ENCODE results near the gene NPC1L1. TPM values are rescaled to one million over a fixed set of nuclear protein-coding genes. Genes with fewer than 3 reads are reported as not detected.
A peak's percentile ranks its signal among the peaks of the same experiment; 100 is the strongest.

NPC1L1 gene
- total RNA-seq, 2 experiments from 2014 or later: 0.13 TPM; not detected in 1

- CTCF ChIA-PET (ENCODE audit: unreplicated experiment): no interaction called here
- POLR2A ChIA-PET: interaction anchor here (0.6 to 1.0 kb wide), 2 partner anchors 12 to 21 kb away, joined by 3 read pairs; no protein-coding TSS in a partner anchor
- BruUV-seq (replicated peaks): no TSS peak
Observed at GRCh38 chr7:44496385-44496784, 44.7 kb downstream of the NPC1L1 start.

GRCh38 chr7:44494960-44495359 lies 46.2 kb downstream of the NPC1L1 start:
- Histone ChIP-seq H4K20me1 (ENCODE audit: insufficient read depth, low read length) (no peaks in the 10 kb centered on the region), H3K27ac (ENCODE audit: low read depth, low read length, poor library complexity, severe bottlenecking) (no peak overlapping the region), H3K4me1 (ENCODE audit: insufficient read depth, low read length, poor library complexity, severe bottlenecking) (peaks cover 7% of the 10 kb centered on the region), H2AFZ (ENCODE audit: low read length) (no peak overlapping the region), H3K4me3 (ENCODE audit: low read depth, low read length, poor library complexity, severe bottlenecking) (no peak overlapping the region), H3K4me2 (ENCODE audit: low read length) (no peak overlapping the region), H3K36me3 (ENCODE audit: insufficient read depth, low read length) (no peaks in the 10 kb centered on the region), H3K9me3 (ENCODE audit: low read length) (no peaks in the 10 kb centered on the region), H3K9me2 (ENCODE audit: insufficient read depth, low read length) (no peaks in the 10 kb centered on the region; the same call in 1 of the 2 replicates), H3K79me2 (ENCODE audit: insufficient read depth, low read depth, low read length) (peaks cover 2% of the 10 kb centered on the region)
- no TSS peak for BruUV-seq (replicated peaks)
- no peak for DNase-seq (ENCODE audit: low spot score)
- TF ChIP-seq, protein P1, sequence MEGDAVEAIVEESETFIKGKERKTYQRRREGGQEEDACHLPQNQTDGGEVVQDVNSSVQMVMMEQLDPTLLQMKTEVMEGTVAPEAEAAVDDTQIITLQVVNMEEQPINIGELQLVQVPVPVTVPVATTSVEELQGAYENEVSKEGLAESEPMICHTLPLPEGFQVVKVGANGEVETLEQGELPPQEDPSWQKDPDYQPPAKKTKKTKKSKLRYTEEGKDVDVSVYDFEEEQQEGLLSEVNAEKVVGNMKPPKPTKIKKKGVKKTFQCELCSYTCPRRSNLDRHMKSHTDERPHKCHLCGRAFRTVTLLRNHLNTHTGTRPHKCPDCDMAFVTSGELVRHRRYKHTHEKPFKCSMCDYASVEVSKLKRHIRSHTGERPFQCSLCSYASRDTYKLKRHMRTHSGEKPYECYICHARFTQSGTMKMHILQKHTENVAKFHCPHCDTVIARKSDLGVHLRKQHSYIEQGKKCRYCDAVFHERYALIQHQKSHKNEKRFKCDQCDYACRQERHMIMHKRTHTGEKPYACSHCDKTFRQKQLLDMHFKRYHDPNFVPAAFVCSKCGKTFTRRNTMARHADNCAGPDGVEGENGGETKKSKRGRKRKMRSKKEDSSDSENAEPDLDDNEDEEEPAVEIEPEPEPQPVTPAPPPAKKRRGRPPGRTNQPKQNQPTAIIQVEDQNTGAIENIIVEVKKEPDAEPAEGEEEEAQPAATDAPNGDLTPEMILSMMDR (conservative IDR thresholded peaks at IDR 0.05; ENCODE audit: low read length): no peak
- TF ChIP-seq EZH2phosphoT487 (IDR thresholded peaks at IDR 0.05; ENCODE audit: borderline replicate concordance, low read depth, low read length): no peak
- intact Hi-C loops (cut with micrococcal nuclease; ENCODE audit: unreplicated experiment): loop anchor here (5.0 kb wide), 1 partner anchor 72 kb away; no protein-coding TSS in a partner anchor
- POLR2A ChIA-PET: no interaction called here
- CTCF ChIA-PET (ENCODE audit: unreplicated experiment): no interaction called here

More at GRCh38 chr7:44496385-44496784, 44.7 kb downstream of the NPC1L1 start:
- no peak for DNase-seq (ENCODE audit: low spot score)
- Histone ChIP-seq H2AFZ (ENCODE audit: low read length) (no peak overlapping the region), H3K4me2 (ENCODE audit: low read length) (no peak overlapping the region), H3K27ac (ENCODE audit: low read depth, low read length, poor library complexity, severe bottlenecking) (no peak overlapping the region), H3K4me1 (ENCODE audit: insufficient read depth, low read length, poor library complexity, severe bottlenecking) (peaks cover 1% of the 10 kb centered on the region), H3K36me3 (ENCODE audit: insufficient read depth, low read length) (no peaks in the 10 kb centered on the region), H3K9me3 (ENCODE audit: low read length) (no peaks in the 10 kb centered on the region), H4K20me1 (ENCODE audit: insufficient read depth, low read length) (no peaks in the 10 kb centered on the region), H3K9me2 (ENCODE audit: insufficient read depth, low read length) (no peaks in the 10 kb centered on the region; the same call in 1 of the 2 replicates), H3K79me2 (ENCODE audit: insufficient read depth, low read depth, low read length) (no peaks in the 10 kb centered on the region), H3K4me3 (ENCODE audit: low read depth, low read length, poor library complexity, severe bottlenecking) (no peak overlapping the region)
- TF ChIP-seq, protein P1 (conservative IDR thresholded peaks at IDR 0.05; ENCODE audit: low read length): no peak
- TF ChIP-seq EZH2phosphoT487 (IDR thresholded peaks at IDR 0.05; ENCODE audit: borderline replicate concordance, low read depth, low read length): no peak
- intact Hi-C loops (cut with micrococcal nuclease; ENCODE audit: unreplicated experiment): no loop called here

DNA sequence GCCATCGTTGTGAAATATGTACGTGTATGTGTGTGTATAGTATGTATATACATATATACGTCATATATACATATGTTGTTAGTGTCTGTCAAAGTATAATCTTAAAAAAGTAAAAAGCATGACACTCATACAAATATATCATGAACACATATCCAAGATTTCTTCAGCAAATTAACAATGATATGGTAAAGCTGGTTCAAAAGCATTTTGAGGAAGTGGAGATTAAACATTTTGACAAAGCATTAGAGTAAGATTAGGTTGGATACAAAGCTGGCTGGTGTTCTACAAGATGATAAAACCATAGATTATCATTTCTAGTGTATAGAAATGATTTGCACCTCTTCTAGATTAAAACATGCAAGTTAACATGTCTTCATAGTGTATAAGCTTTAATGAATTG lies 49.9 kb downstream of the NPC1L1 start:
- H3K79me2 ChIP-seq (ENCODE audit: insufficient read depth, low read depth, low read length): peaks cover 35% of the 10 kb centered on the region
- H2AFZ ChIP-seq (ENCODE audit: low read length): peak overlapping the region; percentile 77
- no peaks in the 10 kb centered on the region; the same call in 1 of the 2 replicates for H3K9me2 ChIP-seq (ENCODE audit: insufficient read depth, low read length)
- CTCF ChIA-PET (ENCODE audit: unreplicated experiment): interaction anchor here (0.6 to 0.9 kb wide), 2 partner anchors 46 to 871 kb away, joined by 3 to 4 read pairs; no protein-coding TSS in a partner anchor
- H3K9me3 ChIP-seq (ENCODE audit: low read length): no peaks in the 10 kb centered on the region
- peaks cover 10% of the 10 kb centered on the region for H3K36me3 ChIP-seq (ENCODE audit: insufficient read depth, low read length)
- BruUV-seq (replicated peaks): TSS peak; percentile 97
- TF ChIP-seq, protein P1 (conservative IDR thresholded peaks at IDR 0.05; ENCODE audit: low read length): no peak
- TF ChIP-seq EZH2phosphoT487 (IDR thresholded peaks at IDR 0.05; ENCODE audit: borderline replicate concordance, low read depth, low read length): no peak
- intact Hi-C loops (cut with micrococcal nuclease; ENCODE audit: unreplicated experiment): loop anchor here (5.0 kb wide), 1 partner anchor 76 kb away; no protein-coding TSS in a partner anchor
- peak overlapping the region; percentile 83 for H3K27ac ChIP-seq (ENCODE audit: low read depth, low read length, poor library complexity, severe bottlenecking)
- H3K4me2 ChIP-seq (ENCODE audit: low read length): peak overlapping the region; percentile 97
- H4K20me1 ChIP-seq (ENCODE audit: insufficient read depth, low read length): no peaks in the 10 kb centered on the region
- peak overlapping the region; percentile 94 for H3K4me3 ChIP-seq (ENCODE audit: low read depth, low read length, poor library complexity, severe bottlenecking)
- peaks cover 32% of the 10 kb centered on the region for H3K4me1 ChIP-seq (ENCODE audit: insufficient read depth, low read length, poor library complexity, severe bottlenecking)
- POLR2A ChIA-PET: interaction anchor here (0.6 to 2.6 kb wide), 12 partner anchors 10 to 1207 kb away, joined by 3 to 17 read pairs (median 4); partner anchors contain the start of gene DDX56
- no peak for DNase-seq (ENCODE audit: low spot score)

Data from OCI-LY7 (cell line).